ENCODE measurements around the gene ARPC5.

- TF ChIP-seq CTCF (IDR thresholded peaks at IDR 0.05) (no peak), POLR2A (IDR thresholded peaks at IDR 0.05) (no peak)
Observed at GRCh38 chr1:183653462-183653794, 17.8 kb upstream of the ARPC5 start.
